Trophoblast cell (in vitro differentiated cells and primary cell): ENCODE data around the gene MXI1.
"Not testable (repeated sequence)": the region's sequence is repeated elsewhere in the genome, so short reads cannot be mapped to it uniquely, and the experiment has no call there.

Source experiments
- DNase-seq, 2 donors: peaks; one replicate each; pipeline ENCODE4 v3.0.0-alpha.2; 2016
- H2AFZ ChIP-seq: 2 replicates; pipeline ENCODE4 v1.6.1; 2013; ENCODE audit warnings: low read length, moderate library complexity, mild to moderate bottlenecking; ENCODE audit not compliant: insufficient read depth, poor library complexity
- H2AK5ac ChIP-seq: 2 replicates; pipeline ENCODE4 v1.6.1; 2013; ENCODE audit warnings: mild to moderate bottlenecking, low read length
- H2BK120ac ChIP-seq: 2 replicates; pipeline ENCODE4 v1.6.1; 2013; ENCODE audit warnings: low read length, mild to moderate bottlenecking, moderate library complexity; ENCODE audit not compliant: insufficient read depth, poor library complexity
- H2BK12ac ChIP-seq: 2 replicates; pipeline ENCODE4 v1.6.1; 2013; ENCODE audit warnings: mild to moderate bottlenecking, low read length, moderate library complexity
- H2BK5ac ChIP-seq: 2 replicates; pipeline ENCODE4 v1.6.1; 2013; ENCODE audit warnings: low read length, low read depth, moderate library complexity, mild to moderate bottlenecking; ENCODE audit not compliant: poor library complexity
- H3K14ac ChIP-seq: 2 replicates; pipeline ENCODE4 v1.6.1; 2013; ENCODE audit warnings: mild to moderate bottlenecking, low read length
- H3K18ac ChIP-seq: 2 replicates; pipeline ENCODE4 v1.6.1; 2013; ENCODE audit warnings: mild to moderate bottlenecking, low read length
- H3K23ac ChIP-seq: 2 replicates; pipeline ENCODE4 v1.6.1; 2013; ENCODE audit warnings: low read length
- H3K27ac ChIP-seq: 2 replicates; pipeline ENCODE4 v1.5.1; 2013; ENCODE audit warnings: low read depth, mild to moderate bottlenecking, inconsistent platforms, low read length, moderate library complexity
- H3K27me3 ChIP-seq: 2 replicates; pipeline ENCODE4 v1.6.1; 2013; ENCODE audit warnings: inconsistent platforms, mild to moderate bottlenecking, low read length, moderate library complexity; ENCODE audit not compliant: insufficient read depth
- H3K36me3 ChIP-seq, 2 experiments: 1 replicate in 1 of 2; 2 replicates in 1 of 2; pipeline ENCODE4 v1.6.1; 2013; ENCODE audit warnings: low read length in 2 of 2, mild to moderate bottlenecking in 2 of 2, moderate library complexity in 1 of 2; ENCODE audit not compliant: insufficient read depth in 2 of 2, control insufficient read depth in 1 of 2
- H3K4ac ChIP-seq: 2 replicates; pipeline ENCODE4 v1.6.1; 2013; ENCODE audit warnings: low read depth, mild to moderate bottlenecking, low read length, moderate library complexity
- H3K4me1 ChIP-seq, 2 experiments: 1 replicate in 1 of 2; 2 replicates in 1 of 2; pipeline ENCODE4 v1.6.1; 2013; ENCODE audit warnings: low read length in 2 of 2, mild to moderate bottlenecking in 2 of 2, moderate library complexity in 1 of 2; ENCODE audit not compliant: insufficient read depth in 2 of 2, control insufficient read depth in 1 of 2
- H3K4me2 ChIP-seq: 2 replicates; pipeline ENCODE4 v1.6.1; 2013; ENCODE audit warnings: inconsistent platforms, mild to moderate bottlenecking, low read length, moderate library complexity
- H3K4me3 ChIP-seq: 2 replicates; pipeline ENCODE4 v1.5.1; 2013; ENCODE audit warnings: mild to moderate bottlenecking, low read depth, low read length, inconsistent platforms
- H3K79me1 ChIP-seq: one replicate; pipeline ENCODE4 v1.6.1; 2013; ENCODE audit warnings: low read length
- H3K79me2 ChIP-seq: 2 replicates; pipeline ENCODE4 v1.6.1; 2013; ENCODE audit warnings: low read length, mild to moderate bottlenecking; ENCODE audit not compliant: control insufficient read depth, insufficient read depth, poor library complexity
- H3K9ac ChIP-seq: 2 replicates; pipeline ENCODE4 v1.6.1; 2013; ENCODE audit warnings: mild to moderate bottlenecking, low read length
- H3K9me3 ChIP-seq: 2 replicates; pipeline ENCODE4 v1.6.1; 2013; ENCODE audit warnings: low read depth, mild to moderate bottlenecking, control low read depth, inconsistent platforms, low read length; ENCODE audit not compliant: insufficient read depth
- H4K12ac ChIP-seq: 2 replicates; pipeline ENCODE4 v1.6.1; 2013; ENCODE audit warnings: low read depth, mild to moderate bottlenecking, low read length, moderate library complexity
- H4K8ac ChIP-seq: 2 replicates; pipeline ENCODE4 v1.6.1; 2013; ENCODE audit warnings: low read depth, mild to moderate bottlenecking, low read length, moderate library complexity
- H4K91ac ChIP-seq: one replicate; pipeline ENCODE4 v1.6.1; 2013; ENCODE audit warnings: low read depth, mild to moderate bottlenecking, low read length, moderate library complexity
- WGBS: extraction: QIAGEN DNeasy Blood & Tissue Kit; methylation state at CpG from one replicate; pipeline ENCODE4 v1.1.7; 2013; ENCODE audit warnings: missing lambda C conversion rate; ENCODE audit not compliant: insufficient read length, insufficient coverage; ENCODE audit errors: extremely low coverage; 5-methylcytosine and 5-hydroxymethylcytosine counted together

Gene MXI1

DNA sequence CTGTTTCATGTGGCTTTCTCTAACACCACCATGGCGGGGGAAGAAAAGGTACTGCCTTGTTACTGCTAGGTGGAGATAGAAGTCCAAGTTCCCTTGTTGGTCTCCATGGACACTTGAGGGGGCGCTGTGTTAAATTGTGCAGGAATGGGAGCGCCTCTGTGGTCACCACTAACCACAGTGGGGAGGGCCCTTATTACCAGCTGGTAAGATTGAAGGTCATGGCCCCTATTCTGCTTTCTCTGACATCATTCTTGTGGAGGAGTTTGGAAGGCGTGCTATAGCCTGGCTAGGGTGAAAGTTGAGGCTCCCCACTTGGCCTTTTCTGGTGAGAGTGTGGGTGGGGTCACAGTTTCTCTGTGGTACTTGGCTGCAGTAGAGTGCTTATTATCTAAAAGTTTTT is 14.9 kb upstream of the MXI1 start:
- Histone ChIP-seq H2AK5ac (no peak overlapping the region), H2AFZ (no peak overlapping the region), H3K4me3 (no peak overlapping the region), H3K23ac (no peak overlapping the region), H4K12ac (no peak overlapping the region), H3K9me3 (peaks cover 3% of the 10 kb centered on the region), H2BK120ac (no peak overlapping the region), H3K14ac (no peak overlapping the region), H3K36me3 (no peaks in the 10 kb centered on the region), H3K4me1 (no peaks in the 10 kb centered on the region), H3K79me2 (no peaks in the 10 kb centered on the region), H3K4me2 (no peak overlapping the region), H4K91ac (no peak overlapping the region), H3K79me1 (no peaks in the 10 kb centered on the region), H3K4ac (no peak overlapping the region), H3K27me3 (no peaks in the 10 kb centered on the region), H2BK12ac (no peak overlapping the region), H3K9ac (peak overlapping the region; percentile 55), H3K27ac (no peak overlapping the region), H3K18ac (no peak overlapping the region), H4K8ac (no peak overlapping the region), H2BK5ac (no peak overlapping the region)
- WGBS = no CpG with 5 or more reads among the region's 4 CpGs
- no peak for DNase-seq

DNA sequence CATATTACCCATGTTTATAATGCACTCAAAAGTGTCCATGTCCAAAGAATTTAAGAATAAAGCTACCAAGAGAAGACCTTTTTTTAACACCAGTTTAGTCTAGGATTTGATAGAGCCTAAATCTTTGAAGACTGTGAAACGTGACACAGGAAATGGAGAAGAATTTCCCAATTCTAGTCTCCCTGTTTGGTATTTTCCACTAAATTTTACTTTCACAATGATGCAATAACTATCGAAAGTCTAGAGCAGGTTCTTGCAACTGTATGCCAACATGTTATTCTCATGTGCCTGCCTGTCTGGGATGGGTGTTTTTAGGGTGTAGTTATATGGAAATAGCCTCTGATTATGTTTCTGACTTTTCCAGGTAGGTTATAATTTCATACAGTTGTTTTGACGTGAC is 6.9 kb upstream of the MXI1 start:
- Histone ChIP-seq H3K23ac (no peak overlapping the region), H2AK5ac (no peak overlapping the region), H2AFZ (no peak overlapping the region), H3K4me2 (no peak overlapping the region), H2BK12ac (no peak overlapping the region), H3K9ac (no peak overlapping the region), H3K18ac (no peak overlapping the region), H3K4me3 (no peak overlapping the region), H3K4me1 (no peaks in the 10 kb centered on the region), H3K27ac (no peak overlapping the region), H2BK5ac (no peak overlapping the region), H3K14ac (no peak overlapping the region), H3K9me3 (no peaks in the 10 kb centered on the region), H2BK120ac (no peak overlapping the region), H3K79me1 (no peaks in the 10 kb centered on the region), H4K91ac (no peak overlapping the region), H3K79me2 (no peaks in the 10 kb centered on the region), H4K12ac (no peak overlapping the region), H4K8ac (no peak overlapping the region), H3K36me3 (no peaks in the 10 kb centered on the region), H3K27me3 (no peaks in the 10 kb centered on the region), H3K4ac (no peak overlapping the region)
- DNase-seq = no peak
- WGBS = no CpG with 5 or more reads among the region's 3 CpGs

DNA sequence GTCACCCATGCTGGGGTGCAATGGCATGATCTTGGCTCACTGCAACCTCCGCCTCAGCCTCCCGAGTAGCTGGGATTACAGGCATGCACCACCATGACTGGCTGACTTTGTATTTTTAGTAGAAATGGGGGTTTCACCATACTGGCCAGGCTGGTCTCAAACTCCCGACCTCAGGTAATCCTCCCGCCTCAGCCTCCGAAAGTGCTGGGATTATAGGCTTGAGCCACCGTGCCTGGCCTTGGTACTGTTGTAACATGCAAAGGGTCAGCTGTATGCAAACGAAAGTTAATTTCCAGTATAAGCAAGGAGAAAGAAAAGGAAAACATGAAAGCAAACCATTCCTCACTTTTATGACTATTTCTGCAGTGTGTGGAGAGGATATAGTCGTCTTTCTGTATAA is 6.4 kb upstream of the MXI1 start:
- H2AFZ ChIP-seq, H2BK120ac ChIP-seq, H3K9me3 ChIP-seq, H3K14ac ChIP-seq, H3K4me2 ChIP-seq, H3K23ac ChIP-seq, H3K18ac ChIP-seq, H3K9ac ChIP-seq, H3K4me1 ChIP-seq, H3K4ac ChIP-seq, H3K27me3 ChIP-seq, H3K79me1 ChIP-seq, H4K8ac ChIP-seq, H3K27ac ChIP-seq, H3K4me3 ChIP-seq, H4K12ac ChIP-seq, DNase-seq, H2BK5ac ChIP-seq, H3K36me3 ChIP-seq, H4K91ac ChIP-seq, H2BK12ac ChIP-seq, H2AK5ac ChIP-seq, H3K79me2 ChIP-seq: not testable (repeated sequence)
- WGBS = no CpG with 5 or more reads among the region's 8 CpGs

DNA sequence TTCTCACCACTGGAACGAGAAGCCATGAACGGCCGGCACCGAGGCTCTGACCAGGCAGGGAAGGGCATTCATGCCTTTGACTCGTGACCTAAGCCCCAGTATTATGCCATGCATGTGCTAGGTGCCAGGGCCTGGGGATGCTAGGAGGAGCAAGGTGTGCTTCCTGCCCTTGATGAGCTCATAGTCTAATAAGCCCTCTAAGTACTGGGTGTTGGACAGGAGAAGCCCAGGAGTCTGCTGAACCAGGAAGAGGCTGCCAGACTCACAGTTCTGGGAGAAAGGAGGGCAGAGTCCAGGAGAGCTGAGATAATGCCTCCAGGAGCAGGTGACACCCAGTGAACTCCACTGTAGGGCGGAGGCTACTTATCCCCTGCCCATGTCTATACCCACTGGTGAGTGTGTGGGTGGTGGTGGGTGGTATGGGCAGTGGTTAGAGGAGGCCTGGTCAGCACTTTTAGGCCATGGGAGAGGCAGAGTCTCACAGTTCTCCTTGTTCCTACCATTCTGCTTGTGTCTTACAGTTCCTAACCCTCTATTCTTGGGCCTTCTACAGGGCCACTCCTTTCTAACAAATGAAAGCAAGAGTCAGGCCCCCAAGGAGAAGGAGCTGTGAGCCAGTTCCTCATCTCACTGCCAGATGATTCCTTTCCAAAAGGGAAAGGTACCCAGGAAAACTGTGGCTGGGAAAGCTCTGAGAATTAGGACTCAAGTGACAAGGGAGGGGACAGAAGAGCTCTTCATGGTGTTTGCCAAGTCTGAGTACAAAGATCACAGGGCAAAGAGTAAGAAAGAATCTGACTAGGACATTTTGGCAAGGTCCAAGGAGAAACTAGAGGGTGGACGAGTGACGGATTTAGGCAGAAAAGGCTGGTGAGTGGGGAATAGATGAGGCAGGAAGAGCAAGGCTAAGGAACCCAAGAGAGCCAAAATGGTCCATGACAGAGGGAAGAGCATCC is 3.6 kb upstream of the MXI1 start:
- Histone ChIP-seq H3K79me2 (no peaks in the 10 kb centered on the region), H3K27ac (no peak overlapping the region), H3K36me3 (no peaks in the 10 kb centered on the region), H4K12ac (no peak overlapping the region), H3K79me1 (peaks cover 2% of the 10 kb centered on the region), H3K4me2 (no peak overlapping the region), H2BK5ac (no peak overlapping the region), H2BK12ac (no peak overlapping the region), H4K91ac (no peak overlapping the region), H3K4me3 (no peak overlapping the region), H2AK5ac (no peak overlapping the region), H3K9me3 (no peaks in the 10 kb centered on the region), H3K18ac (no peak overlapping the region), H2AFZ (no peak overlapping the region), H3K27me3 (no peaks in the 10 kb centered on the region), H3K23ac (no peak overlapping the region), H3K9ac (no peak overlapping the region), H4K8ac (no peak overlapping the region), H3K4me1 (no peaks in the 10 kb centered on the region), H3K4ac (no peak overlapping the region), H2BK120ac (no peak overlapping the region), H3K14ac (no peak overlapping the region)
- WGBS = no CpG with 5 or more reads among the region's 8 CpGs
- no peak for DNase-seq
